Measurements from ENCODE around the gene GRM7. TPM values are rescaled to one million over a fixed set of nuclear protein-coding genes. Genes with fewer than 3 reads are reported as not detected.

GRM7 gene
- total RNA-seq, 6 donors from 2014 or later, result 0.46 to 8.6 TPM; not detected in 4

DNA sequence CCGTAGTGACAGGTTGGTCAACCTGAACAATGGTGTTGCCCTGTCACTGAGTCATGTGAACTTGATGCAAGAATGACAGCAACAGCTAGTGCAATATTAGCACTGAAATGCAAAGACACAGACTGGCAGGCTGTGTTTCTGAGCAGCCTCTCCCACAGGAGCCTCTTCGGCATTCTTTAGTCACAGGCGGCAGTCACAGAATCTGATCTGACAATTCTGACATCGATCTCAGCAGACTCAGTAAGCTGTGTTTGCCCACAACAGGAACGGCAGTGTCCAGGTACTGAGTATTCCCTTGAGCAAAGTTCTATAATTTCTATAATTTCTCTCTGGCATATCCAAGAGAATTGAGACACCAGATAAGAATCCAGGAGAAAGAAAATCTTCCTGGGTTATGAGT, 776.8 kb downstream of the GRM7 start:
- Histone ChIP-seq H3K36me3 (no peaks in the 10 kb centered on the region), H3K27me3 (no peaks in the 10 kb centered on the region), H3K4me1 (no peaks in the 10 kb centered on the region), H3K4me3 (no peak overlapping the region), H3K27ac (no peak overlapping the region), H3K9me3 (no peaks in the 10 kb centered on the region)
- 84 to 89% methylated on average over 5 of the region's 5 CpGs for WGBS, 2 donors
- DNase-seq (no peak), ATAC-seq (ENCODE audit: low FRiP score in 2 of 2) (no peak)
- TF ChIP-seq EP300 (IDR thresholded peaks at IDR 0.05), result no peak
- TF ChIP-seq, protein P1, sequence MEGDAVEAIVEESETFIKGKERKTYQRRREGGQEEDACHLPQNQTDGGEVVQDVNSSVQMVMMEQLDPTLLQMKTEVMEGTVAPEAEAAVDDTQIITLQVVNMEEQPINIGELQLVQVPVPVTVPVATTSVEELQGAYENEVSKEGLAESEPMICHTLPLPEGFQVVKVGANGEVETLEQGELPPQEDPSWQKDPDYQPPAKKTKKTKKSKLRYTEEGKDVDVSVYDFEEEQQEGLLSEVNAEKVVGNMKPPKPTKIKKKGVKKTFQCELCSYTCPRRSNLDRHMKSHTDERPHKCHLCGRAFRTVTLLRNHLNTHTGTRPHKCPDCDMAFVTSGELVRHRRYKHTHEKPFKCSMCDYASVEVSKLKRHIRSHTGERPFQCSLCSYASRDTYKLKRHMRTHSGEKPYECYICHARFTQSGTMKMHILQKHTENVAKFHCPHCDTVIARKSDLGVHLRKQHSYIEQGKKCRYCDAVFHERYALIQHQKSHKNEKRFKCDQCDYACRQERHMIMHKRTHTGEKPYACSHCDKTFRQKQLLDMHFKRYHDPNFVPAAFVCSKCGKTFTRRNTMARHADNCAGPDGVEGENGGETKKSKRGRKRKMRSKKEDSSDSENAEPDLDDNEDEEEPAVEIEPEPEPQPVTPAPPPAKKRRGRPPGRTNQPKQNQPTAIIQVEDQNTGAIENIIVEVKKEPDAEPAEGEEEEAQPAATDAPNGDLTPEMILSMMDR (IDR thresholded peaks at IDR 0.05), result no peak
- no peak for TF ChIP-seq POLR2A (IDR thresholded peaks at IDR 0.05)
- no peak for TF ChIP-seq POLR2AphosphoS5 (IDR thresholded peaks at IDR 0.05)

DNA sequence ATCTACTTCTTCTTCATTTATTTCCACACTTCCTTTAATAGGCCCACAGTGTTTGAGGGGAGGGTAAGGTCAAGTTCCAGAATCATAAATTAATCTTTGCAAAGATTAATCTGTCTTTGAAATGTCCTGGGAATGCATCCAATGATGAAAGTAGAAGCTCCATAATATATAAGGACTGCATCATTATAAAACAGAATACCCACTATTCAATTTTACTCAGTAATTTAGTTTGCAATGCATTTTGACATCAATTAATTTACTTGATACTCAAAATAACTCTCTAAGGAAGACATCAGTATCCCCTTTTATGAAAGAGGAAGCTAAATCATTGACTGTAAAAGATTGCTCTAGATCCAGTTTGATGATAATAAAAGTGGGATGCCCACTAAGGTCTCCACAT, 777.2 kb downstream of the GRM7 start:
- no peak for ATAC-seq (ENCODE audit: low FRiP score in 2 of 2)
- H3K4me1 ChIP-seq, result no peaks in the 10 kb centered on the region
- H3K27ac ChIP-seq, result no peak overlapping the region
- no peak for DNase-seq
- no peaks in the 10 kb centered on the region for H3K27me3 ChIP-seq
- H3K36me3 ChIP-seq, result no peaks in the 10 kb centered on the region
- H3K9me3 ChIP-seq, result no peaks in the 10 kb centered on the region
- TF ChIP-seq, protein P1 (IDR thresholded peaks at IDR 0.05), result no peak
- TF ChIP-seq EP300 (IDR thresholded peaks at IDR 0.05), result no peak
- TF ChIP-seq POLR2A (IDR thresholded peaks at IDR 0.05), result no peak
- no peak for TF ChIP-seq POLR2AphosphoS5 (IDR thresholded peaks at IDR 0.05)
- no peak overlapping the region for H3K4me3 ChIP-seq

DNA sequence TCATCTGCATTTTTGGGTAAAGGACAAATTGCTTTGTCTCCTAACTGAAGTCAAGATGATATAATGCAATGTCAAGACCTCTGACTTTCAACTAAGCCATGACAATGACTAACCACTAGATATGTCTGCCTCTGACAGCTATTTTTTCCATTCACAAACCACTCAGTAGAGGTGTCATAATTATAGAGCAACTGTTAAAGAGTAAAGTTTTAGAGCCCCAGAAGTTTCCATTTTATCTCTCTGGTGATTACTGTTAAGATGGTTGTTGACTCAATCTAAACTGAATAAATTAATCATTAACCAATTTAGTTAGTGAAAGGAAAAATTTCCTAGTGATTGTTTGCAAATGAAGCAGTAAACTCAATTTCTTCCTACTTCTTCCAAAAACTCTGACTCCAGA, 779.9 kb downstream of the GRM7 start:
- Histone ChIP-seq H3K9me3 (no peaks in the 10 kb centered on the region), H3K27ac (no peak overlapping the region), H3K36me3 (no peaks in the 10 kb centered on the region), H3K4me1 (no peaks in the 10 kb centered on the region), H3K27me3 (no peaks in the 10 kb centered on the region), H3K4me3 (no peak overlapping the region)
- ATAC-seq (ENCODE audit: low FRiP score in 2 of 2) (no peak), DNase-seq (no peak)
- TF ChIP-seq, protein P1 (IDR thresholded peaks at IDR 0.05), result no peak
- TF ChIP-seq POLR2A (IDR thresholded peaks at IDR 0.05), result no peak
- no peak for TF ChIP-seq EP300 (IDR thresholded peaks at IDR 0.05)
- no peak for TF ChIP-seq POLR2AphosphoS5 (IDR thresholded peaks at IDR 0.05)

DNA sequence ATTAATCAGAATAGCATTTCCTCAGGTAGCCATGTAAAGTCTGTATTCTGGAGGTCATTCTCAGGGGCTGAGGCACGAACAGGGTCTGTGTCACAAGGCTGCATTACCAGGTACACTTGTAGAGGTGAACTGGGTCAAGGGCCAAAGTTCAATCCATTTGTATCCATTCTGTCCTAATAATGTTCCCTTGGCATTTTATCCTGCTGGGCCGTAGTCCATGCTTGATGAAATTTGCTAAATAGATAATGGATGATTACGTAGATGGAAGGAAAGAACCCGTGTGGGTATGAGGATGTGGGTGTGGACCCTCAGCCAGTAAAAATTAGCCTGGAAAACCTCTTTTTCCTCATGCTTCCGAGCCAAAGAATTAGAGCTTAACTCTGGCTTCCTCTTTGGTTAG, 785.9 kb downstream of the GRM7 start:
- Histone ChIP-seq H3K27ac (no peak overlapping the region), H3K36me3 (no peaks in the 10 kb centered on the region), H3K4me1 (no peaks in the 10 kb centered on the region), H3K27me3 (no peaks in the 10 kb centered on the region), H3K9me3 (no peaks in the 10 kb centered on the region), H3K4me3 (no peak overlapping the region)
- DNase-seq (no peak), ATAC-seq (ENCODE audit: low FRiP score in 2 of 2) (no peak)
- 71 to 80% methylated on average over 4 to 5 of the region's 5 CpGs for WGBS, 2 donors
- TF ChIP-seq EP300 (IDR thresholded peaks at IDR 0.05) (no peak), POLR2AphosphoS5 (IDR thresholded peaks at IDR 0.05) (no peak), POLR2A (IDR thresholded peaks at IDR 0.05) (no peak)
- TF ChIP-seq, protein P1 (IDR thresholded peaks at IDR 0.05), result no peak

DNA sequence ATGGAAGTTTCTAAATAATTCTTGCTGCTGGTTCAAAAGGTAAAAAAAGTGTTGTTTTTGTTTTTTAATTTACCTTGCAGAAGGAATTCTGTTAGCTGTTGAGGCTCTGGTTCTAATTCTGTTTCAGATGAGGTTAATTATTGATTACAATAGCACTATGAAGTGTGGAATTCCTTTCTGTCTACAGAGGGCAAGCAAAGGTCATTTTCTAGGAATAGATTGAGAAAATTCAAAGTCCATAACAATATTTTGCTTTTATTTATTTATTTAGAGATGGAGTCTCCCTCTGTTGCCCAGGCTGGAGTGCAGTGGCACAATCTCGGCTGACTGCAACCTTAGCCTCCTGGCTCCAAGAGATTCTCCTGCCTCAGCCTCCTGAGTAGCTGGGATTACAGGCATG, 789.6 kb downstream of the GRM7 start:
- H3K4me3 ChIP-seq, result no peak overlapping the region
- H3K36me3 ChIP-seq, result no peaks in the 10 kb centered on the region
- no peak for ATAC-seq (ENCODE audit: low FRiP score in 2 of 2)
- H3K27ac ChIP-seq, result no peak overlapping the region
- H3K4me1 ChIP-seq, result no peaks in the 10 kb centered on the region
- no peaks in the 10 kb centered on the region for H3K27me3 ChIP-seq
- 86 to 89% methylated on average over 1 of the region's 1 CpG for WGBS, 2 donors
- TF ChIP-seq POLR2AphosphoS5 (IDR thresholded peaks at IDR 0.05), result no peak
- no peak for TF ChIP-seq EP300 (IDR thresholded peaks at IDR 0.05)
- TF ChIP-seq POLR2A (IDR thresholded peaks at IDR 0.05), result no peak
- TF ChIP-seq, protein P1 (IDR thresholded peaks at IDR 0.05), result no peak
- no peak for DNase-seq
- no peaks in the 10 kb centered on the region for H3K9me3 ChIP-seq
